GM19324 (cell line): ENCODE data around the gene DCTD.
A peak's percentile ranks its signal among the peaks of the same experiment; 100 is the strongest.
"Not testable (repeated sequence)": the region's sequence is repeated elsewhere in the genome, so short reads cannot be mapped to it uniquely, and the experiment has no call there.

Experiments
- ATAC-seq: cut with Tn5 transposase; IDR thresholded peaks from one replicate; pipeline ENCODE4 v1.9.1; 2021; ENCODE audit warnings: mild to moderate bottlenecking, moderate library complexity; ENCODE audit not compliant: unreplicated experiment, low FRiP score

DCTD gene

DNA sequence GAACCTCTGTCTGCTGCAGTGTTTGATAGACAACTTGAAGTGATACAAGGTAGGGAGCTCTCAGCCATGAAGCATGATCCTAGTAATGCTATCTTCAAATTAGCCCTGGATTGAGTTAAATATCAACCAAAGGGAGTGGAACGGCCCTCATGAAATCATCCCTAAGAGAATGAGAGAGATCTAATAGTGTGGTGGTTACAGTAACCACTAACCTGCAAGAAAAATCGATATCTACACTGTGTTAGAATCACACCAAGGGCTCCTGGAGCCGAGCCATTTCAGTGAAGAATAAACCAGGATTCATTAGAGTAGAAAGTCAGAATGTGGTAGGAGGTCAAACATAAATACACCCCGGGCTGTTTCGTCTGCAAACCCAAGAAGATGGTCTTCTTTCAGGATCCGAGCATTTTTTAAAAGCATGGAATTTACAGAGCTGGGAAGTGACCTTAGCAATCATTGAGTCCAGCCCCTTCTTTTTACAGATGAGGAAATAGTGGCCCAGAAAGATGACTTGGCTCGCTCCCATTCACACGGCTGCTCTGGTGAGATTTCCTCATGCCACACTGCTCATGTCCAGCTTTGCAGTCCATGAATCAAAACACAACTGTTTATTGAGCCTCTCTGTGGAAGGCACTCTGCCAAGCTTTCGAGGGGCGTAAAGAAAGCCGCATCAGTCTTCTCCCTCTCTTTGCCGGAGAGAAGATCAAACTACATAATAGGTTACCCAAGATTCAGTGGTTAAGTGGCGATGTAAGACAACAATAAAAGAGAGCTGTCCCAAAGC lies 5.5 kb upstream of the DCTD start:
- ATAC-seq: no peak

DNA sequence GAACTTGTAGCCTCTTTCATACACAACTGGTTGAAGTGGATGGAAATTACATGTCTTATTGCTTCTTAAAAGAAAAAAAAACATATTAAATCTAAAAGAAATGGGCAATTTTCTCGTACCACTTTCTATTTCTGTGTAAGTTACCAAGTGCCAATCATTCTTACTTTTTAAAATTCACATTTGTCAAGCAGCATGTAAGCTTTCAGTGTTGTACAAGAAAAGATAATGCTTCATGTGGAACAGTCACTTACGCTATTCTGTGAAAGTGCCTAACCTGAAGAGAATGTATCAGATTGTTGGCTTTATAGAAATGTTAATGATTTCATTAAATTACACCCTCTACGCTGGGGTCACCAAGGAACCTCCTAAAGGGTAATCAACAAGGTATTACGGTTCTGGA lies 4.4 kb upstream of the DCTD start:
- no peak for ATAC-seq

DNA sequence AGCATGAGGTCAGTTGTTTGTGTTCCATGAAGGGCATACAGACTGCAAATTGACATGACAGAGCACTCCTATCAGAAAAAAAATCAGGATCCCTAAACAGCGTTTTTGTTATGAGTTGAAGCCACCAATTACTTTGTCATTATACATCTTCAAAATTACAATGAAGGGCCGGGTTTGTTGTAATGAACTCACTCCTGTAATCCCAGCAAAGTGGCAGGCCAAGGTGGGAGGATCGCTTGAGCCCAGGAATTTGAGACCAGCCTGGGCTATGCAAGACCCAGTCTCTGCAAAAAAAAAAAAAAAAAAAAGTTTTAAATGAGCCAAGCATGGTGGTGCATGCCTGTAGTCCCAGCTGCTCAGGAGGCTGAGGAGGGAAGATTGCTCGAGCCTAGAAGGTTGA lies 3.5 kb upstream of the DCTD start:
- no peak for ATAC-seq

DNA sequence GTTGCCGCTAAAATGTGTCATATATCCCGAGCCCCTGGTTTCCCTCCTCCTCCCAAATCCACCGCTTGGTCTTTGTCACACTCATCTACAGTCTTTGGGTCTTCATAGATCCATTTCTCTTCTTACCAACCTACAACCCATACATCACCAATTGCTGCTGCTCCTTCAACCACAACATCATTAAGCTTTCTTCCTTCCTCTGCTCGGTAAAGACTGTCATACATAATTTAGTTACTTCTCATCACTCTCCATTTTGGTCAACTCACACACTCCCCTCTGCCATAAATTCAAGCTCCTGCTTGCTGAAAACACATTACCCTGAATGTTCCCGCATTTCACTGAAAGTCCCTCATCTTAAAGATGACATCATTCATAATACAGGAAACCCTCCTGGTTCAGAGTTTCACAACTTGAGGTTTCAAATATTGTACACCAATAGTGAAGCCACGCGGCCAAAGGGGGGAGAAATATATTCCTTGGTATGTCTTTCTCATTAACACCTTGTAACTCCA lies 1.7 kb upstream of the DCTD start:
- ATAC-seq: no peak

DNA sequence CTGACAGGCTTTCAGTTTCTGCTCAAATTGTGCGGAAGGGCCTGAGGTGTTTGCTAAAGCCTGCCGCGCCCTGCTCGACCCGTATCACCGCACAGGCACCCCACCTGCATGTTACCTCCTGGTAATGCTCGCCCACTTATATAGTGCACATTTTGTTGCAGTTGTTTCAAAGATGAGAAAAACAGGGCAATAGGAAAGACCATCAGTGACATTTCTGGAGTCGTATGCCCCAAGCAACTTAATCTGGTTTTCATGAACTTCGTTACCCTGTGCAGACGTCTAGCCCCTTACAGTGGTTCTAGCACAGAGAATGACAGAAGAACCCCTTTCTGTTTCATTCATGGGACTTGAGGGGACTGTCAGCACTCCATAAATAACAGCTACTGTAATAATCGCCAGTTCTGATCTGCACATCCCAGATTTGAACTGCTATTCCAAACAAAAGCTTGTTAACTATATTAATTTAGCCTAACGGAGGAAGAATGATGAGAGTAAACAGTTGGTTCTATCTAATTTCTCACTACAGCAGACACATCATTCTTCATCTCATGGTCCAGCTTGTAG lies 940 bp upstream of the DCTD start:
- peak; percentile 20 for ATAC-seq

DNA sequence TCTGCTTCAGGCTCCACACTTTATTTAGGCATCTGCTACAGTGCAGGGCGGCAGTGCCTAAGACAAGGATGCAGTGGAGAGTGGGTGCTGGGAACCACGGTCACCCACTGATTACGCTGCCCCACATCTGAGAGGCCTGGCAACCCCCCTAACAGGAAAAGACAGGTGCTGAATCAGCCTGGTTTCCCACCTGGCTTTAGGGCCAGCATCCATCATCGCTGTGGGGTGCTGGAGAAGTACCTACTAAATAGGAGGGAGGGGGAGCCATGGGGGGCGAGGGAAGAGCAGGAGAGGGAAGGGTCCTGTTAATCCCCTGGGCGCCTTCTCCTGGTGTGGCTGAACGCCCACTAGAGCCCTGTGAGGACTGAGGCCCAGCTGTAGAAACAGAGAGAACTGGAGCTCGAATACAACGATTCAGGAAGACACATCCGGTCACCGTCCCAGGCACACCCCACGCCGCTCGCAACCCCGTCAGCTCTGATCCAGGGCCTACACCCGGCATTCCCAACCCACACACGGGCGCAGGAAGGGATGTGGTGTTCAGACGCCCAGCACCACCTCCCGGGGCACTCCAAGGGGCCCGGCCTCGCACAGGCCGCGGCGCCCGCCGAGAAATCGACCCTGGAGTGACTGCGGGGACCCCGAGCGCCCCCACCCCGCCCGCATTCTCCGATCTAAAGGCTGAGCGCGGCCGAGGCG lies 554 bp downstream of the DCTD start:
- ATAC-seq: peak; percentile 24

DNA sequence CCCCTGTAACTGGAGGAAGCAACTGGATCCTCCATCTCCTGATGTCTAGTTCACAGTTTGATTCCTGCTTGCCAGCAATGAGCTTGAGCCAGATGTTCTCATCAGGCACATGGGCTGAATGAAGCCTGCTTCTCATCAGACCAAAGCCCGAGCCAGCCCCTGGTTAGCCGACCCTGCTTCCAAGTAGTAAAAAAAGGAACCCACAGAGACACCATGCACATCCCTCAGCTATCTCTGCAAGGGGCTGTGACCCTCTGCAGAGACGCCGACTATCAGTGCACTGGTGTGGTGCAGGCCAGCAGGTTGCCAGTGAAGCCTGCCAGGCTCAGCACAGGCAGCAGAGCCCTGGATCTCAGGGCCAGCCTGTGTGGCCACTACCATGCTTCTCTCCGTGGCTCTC lies 2.8 kb downstream of the DCTD start:
- ATAC-seq: no peak

DNA sequence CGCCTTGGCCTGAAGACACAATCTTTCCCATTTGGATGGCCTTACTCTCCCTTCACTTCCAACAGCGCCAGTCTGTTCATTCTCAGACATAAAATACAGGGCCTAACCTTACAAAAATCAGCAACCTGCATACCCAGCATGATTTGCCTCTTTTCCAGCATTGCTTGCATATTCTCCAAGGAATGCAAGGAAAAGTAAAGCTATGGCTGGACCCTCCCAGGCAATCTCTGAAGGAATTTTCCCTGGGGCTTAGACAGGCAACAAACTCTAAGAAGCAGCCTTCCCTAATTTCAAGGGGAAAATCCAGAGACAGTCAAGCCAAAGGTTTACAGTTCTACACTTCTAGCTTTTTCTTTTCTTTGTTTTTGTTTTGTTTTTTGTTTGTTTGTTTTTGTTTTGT lies 3.6 kb downstream of the DCTD start:
- no peak for ATAC-seq

DNA sequence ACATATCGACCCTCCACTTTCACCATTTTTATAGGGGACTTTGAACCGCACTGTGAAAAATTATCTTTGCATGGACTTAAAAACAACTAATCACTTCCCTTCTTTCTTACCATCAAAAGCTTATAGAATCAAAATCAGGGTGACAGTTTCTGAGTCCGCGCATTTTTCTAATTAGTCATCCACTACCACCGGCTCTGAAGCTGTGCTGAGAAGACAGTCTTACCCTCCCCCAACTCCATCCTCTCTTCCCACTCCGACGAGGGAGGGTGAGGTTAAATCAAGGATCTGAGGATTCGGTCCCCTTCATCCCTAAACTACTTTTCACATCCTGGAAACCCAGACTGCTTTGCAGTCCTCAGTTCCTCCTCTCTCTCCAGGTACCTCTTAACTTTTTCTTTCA lies 4.2 kb downstream of the DCTD start:
- no peak for ATAC-seq

DNA sequence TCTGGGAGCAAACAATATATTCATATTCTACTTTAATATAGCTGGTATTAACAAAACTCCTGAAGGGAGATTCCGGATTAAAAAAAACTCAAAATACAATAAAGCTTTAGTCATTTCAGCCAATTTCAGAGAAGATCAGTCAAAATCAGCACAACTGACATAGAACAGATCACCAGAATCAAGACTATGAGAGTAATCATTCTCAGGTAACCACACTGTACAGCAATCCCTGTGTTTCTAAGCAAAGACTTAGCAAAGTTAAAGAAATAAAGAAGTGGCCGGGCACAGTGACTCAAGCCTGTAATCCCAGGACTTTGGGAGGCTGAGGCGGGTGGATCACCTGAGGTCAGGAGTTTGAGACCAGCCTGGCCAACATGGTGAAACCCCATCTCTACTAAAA lies 9.1 kb downstream of the DCTD start:
- ATAC-seq: no peak

DNA sequence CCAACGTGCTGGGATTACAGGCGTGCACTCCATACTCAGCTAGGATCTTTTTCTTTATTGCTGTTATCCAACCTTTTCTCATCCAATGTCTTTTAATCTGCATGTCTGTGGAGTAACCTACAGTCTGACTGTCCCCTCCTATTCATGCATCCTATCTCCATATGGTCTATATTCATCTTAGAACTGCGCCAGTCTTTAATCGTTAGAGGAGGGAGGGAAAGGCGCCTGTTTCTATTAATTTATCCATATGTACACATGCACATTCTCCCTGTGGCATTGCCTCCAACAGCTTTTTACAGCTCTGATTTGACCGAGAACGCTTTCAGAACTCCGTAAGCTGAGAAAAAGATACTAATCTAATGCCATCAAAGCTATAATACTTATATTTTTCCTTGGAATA lies 9.8 kb downstream of the DCTD start:
- ATAC-seq: no peak

DNA sequence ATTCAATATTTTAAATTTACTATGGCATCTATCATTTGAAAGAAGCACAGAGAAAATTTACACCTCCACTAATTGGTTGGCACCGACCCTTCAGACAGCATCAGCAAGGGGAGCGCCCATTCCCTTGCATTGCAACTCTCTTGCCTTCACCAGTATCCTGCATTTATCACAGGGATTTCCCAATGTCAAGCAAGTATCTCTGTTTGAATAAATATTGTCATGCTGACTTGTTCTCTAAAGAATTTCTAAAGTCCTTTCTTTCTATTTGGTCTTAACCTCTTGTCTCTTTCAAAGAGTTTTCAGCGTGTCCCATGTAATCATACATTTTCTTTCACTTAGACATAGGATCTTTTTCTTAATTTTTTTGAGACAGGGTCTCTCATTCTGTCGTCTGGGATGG lies 10.4 kb downstream of the DCTD start:
- no peak for ATAC-seq

DNA sequence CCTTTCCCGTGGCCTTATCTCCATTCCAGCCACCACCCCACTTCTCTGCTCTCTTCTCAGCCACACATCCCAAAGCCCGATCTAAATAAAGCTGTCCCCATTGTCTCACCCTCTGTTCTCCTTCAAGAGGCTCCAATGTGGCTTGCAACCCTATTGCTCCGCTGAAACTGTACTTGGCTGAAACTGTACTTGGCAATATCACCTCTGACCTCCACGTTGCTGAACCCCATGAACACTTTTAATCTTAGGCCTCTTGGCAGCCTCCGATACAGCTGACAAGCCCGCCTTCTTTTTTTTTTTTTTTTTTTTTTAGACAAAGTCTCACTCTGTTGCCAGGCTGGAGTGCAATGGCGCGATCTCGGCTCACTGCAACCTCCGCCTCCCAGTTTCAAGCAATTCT lies 12.1 kb downstream of the DCTD start:
- ATAC-seq: no peak

DNA sequence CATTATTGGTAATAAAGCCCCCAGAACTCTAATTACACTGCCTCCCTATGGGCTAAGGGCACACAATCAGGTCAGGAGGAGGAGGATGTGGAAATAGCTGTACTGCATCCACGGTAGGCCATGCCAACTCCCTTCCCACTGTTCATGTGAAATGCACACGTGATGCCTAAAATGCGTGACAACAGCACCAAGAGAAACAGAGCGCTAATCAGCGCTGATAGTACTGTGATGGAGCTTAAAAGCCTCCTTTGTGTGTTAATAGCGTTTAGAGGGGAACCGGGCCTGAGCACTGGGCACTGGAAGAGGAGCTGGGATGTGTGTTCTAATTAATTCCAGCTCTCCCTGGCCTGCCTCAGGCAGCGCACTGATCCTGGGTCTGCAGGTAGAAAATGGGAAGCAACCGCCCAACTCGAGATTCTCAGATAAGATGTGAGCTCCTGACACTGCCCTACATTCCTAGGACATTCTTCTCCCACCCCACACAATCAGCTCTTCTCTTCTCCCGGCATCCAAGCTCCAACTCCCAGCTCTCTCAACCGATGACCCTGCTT lies 12.9 kb downstream of the DCTD start:
- no peak for ATAC-seq

DNA sequence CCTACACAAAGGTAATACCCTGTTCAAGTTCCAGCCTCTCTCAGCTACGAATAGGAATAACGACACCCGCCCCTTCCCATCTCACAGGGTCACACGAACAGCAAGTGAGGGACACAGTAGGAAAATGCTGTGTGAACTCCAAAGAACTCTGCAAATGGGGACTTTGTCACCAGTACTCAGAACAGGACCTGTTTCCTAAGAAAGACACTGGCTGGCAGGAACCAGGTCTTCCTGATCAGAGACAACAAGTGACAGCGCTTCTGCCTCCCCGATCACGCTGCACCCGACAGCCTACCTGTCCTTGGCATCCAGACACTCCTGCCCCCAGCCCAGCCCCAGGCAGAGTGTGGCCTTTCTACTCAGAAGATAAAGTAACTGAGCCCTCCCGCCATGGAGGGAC lies 14.2 kb downstream of the DCTD start:
- ATAC-seq: no peak

DNA sequence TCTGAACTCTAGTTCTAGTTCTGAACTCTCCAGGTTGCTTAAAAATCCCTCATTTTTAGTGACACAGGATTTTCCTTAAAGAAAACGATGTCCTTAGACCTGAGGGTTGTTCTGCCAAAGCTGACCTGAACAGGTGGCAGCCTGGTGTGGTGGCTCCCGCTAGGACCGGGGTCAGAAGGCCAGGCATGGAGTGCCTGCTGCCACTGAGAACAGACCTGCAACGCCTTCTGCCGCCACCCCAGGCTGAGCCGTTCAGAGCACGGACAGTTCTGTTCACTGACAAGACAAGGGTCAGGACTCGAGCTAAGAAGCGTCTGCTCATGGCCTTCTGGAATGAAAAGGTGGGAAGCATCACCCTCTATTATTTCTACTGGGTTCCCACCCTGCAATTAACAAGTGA lies 15.8 kb downstream of the DCTD start:
- ATAC-seq: no peak

DNA sequence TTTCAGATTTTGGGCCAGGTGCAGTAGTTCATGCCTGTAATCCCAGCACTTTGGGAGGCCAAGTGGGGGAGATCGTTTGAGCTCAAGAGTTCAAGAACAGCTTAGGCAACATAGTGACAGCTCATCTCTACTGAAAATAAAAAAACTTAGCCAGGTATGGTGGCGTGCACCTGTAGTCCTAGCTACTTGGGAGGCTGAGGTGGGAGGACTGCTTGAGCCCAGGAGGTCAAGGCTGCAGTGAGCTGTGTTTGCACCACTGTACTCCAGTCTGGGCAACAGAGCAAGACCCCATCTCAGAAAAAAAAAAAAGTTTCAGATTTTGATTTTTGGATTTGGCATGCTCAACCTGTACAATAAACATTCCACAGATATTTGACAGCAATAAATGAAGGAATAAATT lies 17.2 kb downstream of the DCTD start:
- ATAC-seq: not testable (repeated sequence)

DNA sequence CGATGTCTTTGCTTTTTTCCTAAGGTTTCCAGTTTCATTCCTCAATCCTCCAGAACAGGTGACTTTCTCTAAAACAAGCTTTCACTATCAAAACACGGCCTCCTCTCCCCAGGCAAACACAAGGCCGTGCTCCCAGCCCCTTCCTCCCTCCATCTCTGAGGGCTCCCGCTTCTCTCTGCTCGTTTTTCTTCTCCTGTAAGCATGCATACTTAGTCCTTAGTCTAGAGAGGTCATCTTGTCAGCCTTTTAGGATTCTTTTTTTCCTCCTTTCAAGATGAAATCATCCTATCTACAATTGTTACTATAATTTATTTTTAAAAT lies 18.7 kb downstream of the DCTD start:
- ATAC-seq: no peak

DNA sequence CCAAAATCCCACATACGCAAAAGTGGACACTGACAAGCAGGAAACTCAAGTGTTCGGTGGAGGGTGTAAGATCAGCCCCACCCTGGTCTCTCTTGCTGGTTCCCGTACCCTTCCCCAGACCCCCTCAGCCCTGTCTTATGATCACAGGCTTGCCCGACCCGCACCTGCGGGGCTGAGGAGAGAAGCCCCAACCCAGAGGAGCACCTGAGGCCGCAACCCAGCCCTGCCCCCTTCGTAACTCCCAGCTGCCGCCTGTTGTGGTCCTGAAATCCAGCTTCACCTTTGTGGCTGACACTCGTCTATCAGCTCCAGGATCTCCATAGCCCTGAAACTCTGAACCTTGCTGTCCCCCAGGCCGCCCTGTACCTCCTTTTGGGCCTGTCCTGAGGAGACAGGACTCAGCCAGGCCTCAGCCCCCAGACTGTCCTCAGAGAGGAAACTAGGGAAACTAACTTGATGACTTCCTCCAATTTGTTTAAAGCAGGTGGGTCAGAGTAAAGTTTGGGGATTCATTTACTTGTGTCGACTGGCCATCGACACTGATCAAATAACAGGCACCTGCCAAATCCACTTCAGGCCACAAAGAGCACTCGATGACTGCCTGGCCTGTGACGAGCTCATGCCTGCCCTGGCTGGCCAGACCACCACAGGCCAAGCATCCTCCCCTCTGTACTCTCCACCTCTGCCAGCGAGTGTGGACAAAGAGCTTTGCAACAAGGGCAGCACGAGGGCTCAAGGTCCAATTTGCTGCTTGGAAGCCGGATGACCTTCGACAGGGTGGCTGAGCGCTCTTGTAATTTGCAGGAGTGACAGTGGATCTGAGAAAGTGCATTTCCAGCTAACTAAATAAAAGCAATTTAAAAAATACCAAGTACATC lies 19.3 kb downstream of the DCTD start:
- ATAC-seq: no peak

DNA sequence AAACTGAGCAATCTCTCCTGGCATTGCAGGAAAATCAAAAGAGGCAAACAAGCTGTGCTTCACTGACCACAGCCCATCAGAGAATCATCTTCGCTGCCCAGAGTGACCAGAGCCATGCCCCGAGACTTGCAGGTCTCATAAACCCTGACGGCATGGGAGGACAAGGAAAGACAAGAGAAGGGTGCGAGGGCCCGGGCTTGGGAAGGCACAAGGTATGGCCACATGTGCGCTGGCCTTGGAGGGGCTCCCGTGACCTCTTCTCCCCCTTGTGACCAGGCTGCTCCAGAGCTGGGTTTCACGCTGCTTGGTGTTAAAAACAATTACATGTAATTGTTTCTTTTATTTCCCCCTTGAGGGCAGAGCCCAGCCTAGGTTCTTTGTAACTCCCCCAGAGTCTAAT lies 20.8 kb downstream of the DCTD start:
- no peak for ATAC-seq
